ENCODE data around the gene INSC.

Gene INSC

GRCh38 chr11:15202626-15203025, 87.9 kb downstream of the INSC start:
- Histone ChIP-seq H3K27me3 (replicated peaks; ENCODE audit: control insufficient read depth, insufficient read depth, low read length) (peaks cover 20% of the 10 kb centered on the region), H3K9me3 (ENCODE audit: control insufficient read depth, low read length) (no peaks in the 10 kb centered on the region), H3K4me3 (ENCODE audit: low read length) (no peak overlapping the region), H3K36me3 (ENCODE audit: control insufficient read depth, insufficient read depth, low read length, severe bottlenecking) (no peaks in the 10 kb centered on the region), H3K9ac (ENCODE audit: low read length) (no peak overlapping the region), H3K4me1 (ENCODE audit: control insufficient read depth, insufficient read depth, low read length) (peaks cover 11% of the 10 kb centered on the region)
- no peak for DNase-seq (ENCODE audit: low read depth)

DNA sequence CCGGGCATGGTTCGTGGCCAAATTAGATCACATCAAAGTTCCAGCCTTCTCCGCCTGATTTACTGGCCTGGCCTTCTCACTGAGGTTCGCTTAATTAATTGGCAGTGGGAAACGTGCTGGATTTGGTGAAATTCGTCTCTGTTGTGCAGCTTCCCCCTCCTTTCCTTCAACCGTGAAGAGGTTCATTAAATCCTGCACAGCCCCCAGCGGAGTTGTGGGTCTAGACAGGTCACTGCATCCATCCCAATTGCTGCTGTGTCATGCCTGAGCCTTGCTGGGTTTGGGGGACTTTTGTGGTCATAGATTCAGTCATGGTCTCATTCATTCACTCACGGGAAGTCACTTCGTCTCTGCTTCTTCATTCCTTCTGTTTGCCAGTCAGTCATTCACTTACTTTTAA, 90.0 kb downstream of the INSC start:
- Histone ChIP-seq H3K9me3 (ENCODE audit: control insufficient read depth, low read length) (no peaks in the 10 kb centered on the region), H3K9ac (ENCODE audit: low read length) (no peak overlapping the region), H3K4me3 (ENCODE audit: low read length) (no peak overlapping the region), H3K27me3 (replicated peaks; ENCODE audit: control insufficient read depth, insufficient read depth, low read length) (peaks cover 25% of the 10 kb centered on the region), H3K4me1 (ENCODE audit: control insufficient read depth, insufficient read depth, low read length) (peaks cover 4% of the 10 kb centered on the region), H3K36me3 (ENCODE audit: control insufficient read depth, insufficient read depth, low read length, severe bottlenecking) (no peaks in the 10 kb centered on the region)
- DNase-seq (ENCODE audit: low read depth) = no peak

- H3K9me3 ChIP-seq (ENCODE audit: control insufficient read depth, low read length) = no peaks in the 10 kb centered on the region
- H3K4me1 ChIP-seq (ENCODE audit: control insufficient read depth, insufficient read depth, low read length) = no peaks in the 10 kb centered on the region
- H3K27me3 ChIP-seq (replicated peaks; ENCODE audit: control insufficient read depth, insufficient read depth, low read length) = peaks cover 25% of the 10 kb centered on the region
- H3K4me3 ChIP-seq (ENCODE audit: low read length) = no peak overlapping the region
- no peak overlapping the region for H3K9ac ChIP-seq (ENCODE audit: low read length)
- no peak for DNase-seq (ENCODE audit: low read depth)
- no peaks in the 10 kb centered on the region for H3K36me3 ChIP-seq (ENCODE audit: control insufficient read depth, insufficient read depth, low read length, severe bottlenecking)
Measured at GRCh38 chr11:15206791-15207190, 92.1 kb downstream of the INSC start.

GRCh38 chr11:15208378-15209222, 93.9 kb downstream of the INSC start:
- peaks cover 11% of the 10 kb centered on the region for H3K27me3 ChIP-seq (replicated peaks; ENCODE audit: control insufficient read depth, insufficient read depth, low read length)
- H3K4me1 ChIP-seq (ENCODE audit: control insufficient read depth, insufficient read depth, low read length) = no peaks in the 10 kb centered on the region
- no peaks in the 10 kb centered on the region for H3K9me3 ChIP-seq (ENCODE audit: control insufficient read depth, low read length)
- no peak overlapping the region for H3K9ac ChIP-seq (ENCODE audit: low read length)
- no peaks in the 10 kb centered on the region for H3K36me3 ChIP-seq (ENCODE audit: control insufficient read depth, insufficient read depth, low read length, severe bottlenecking)
- DNase-seq (ENCODE audit: low read depth) = peak; percentile 87
- no peak overlapping the region for H3K4me3 ChIP-seq (ENCODE audit: low read length)

DNA sequence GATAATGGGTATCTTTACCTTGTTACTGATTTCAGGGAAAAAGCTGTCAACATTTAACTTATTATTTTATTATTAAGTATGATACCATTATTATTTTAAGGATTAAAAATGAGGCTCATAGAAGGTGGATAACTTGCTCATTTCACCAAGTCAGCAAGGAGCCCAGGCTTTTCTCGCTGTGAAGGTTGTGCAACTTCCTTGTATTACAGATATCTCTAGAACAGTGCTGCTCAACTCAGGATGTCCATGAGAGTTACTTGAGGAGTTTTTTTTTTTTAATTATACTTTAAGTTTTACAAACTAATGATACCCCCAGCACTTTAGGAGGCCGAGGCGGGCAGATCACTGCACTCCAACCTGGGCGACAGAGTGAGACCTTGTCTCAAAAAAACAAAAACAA, 98.2 kb downstream of the INSC start:
- Histone ChIP-seq H3K4me1 (ENCODE audit: control insufficient read depth, insufficient read depth, low read length) (no peaks in the 10 kb centered on the region), H3K4me3 (ENCODE audit: low read length) (no peak overlapping the region), H3K36me3 (ENCODE audit: control insufficient read depth, insufficient read depth, low read length, severe bottlenecking) (no peaks in the 10 kb centered on the region), H3K9ac (ENCODE audit: low read length) (no peak overlapping the region), H3K9me3 (ENCODE audit: control insufficient read depth, low read length) (no peaks in the 10 kb centered on the region), H3K27me3 (replicated peaks; ENCODE audit: control insufficient read depth, insufficient read depth, low read length) (peaks cover 5% of the 10 kb centered on the region)
- no peak for DNase-seq (ENCODE audit: low read depth)

DNA sequence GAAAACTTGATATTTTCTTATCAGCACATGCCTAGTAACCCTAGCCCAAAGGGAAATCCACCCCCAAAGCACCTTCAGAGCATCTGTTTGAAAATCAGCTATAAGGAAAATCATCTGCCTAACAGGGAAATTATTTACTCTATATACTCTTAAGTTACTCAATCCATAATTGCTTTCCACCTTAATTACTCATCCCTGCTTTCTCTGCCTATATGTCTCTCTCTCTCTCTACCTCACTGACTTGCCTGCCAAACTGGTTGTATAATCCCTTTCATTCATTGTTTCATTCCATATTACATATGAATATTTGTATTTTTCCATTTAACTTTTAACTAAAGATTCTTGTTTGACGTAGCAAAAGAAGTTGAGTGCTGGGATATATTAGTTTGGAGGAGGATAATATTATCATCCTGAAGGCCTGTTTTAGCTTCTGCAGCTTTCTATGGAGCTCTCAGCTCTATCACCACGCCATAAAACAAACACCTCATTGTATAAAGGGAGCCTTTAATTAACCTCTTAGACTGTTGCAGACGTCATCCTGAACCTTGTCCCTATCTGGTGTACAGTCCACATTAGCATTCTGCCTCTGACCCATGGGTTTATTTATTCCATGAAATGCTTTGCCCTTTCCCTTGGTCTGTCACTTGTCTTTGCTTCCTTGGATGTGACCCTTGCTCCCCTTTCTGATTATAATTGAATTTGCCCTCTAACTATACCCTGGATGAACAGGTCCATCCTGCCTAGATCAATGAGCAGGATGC, 98.9 kb downstream of the INSC start:
- Histone ChIP-seq H3K4me3 (ENCODE audit: low read length) (no peak overlapping the region), H3K27me3 (replicated peaks; ENCODE audit: control insufficient read depth, insufficient read depth, low read length) (no peaks in the 10 kb centered on the region), H3K9me3 (ENCODE audit: control insufficient read depth, low read length) (no peaks in the 10 kb centered on the region), H3K9ac (ENCODE audit: low read length) (no peak overlapping the region), H3K36me3 (ENCODE audit: control insufficient read depth, insufficient read depth, low read length, severe bottlenecking) (no peaks in the 10 kb centered on the region), H3K4me1 (ENCODE audit: control insufficient read depth, insufficient read depth, low read length) (no peaks in the 10 kb centered on the region)
- DNase-seq (ENCODE audit: low read depth) = no peak

- Histone ChIP-seq H3K27me3 (replicated peaks; ENCODE audit: control insufficient read depth, insufficient read depth, low read length) (no peaks in the 10 kb centered on the region), H3K36me3 (ENCODE audit: control insufficient read depth, insufficient read depth, low read length, severe bottlenecking) (no peaks in the 10 kb centered on the region), H3K9ac (ENCODE audit: low read length) (no peak overlapping the region), H3K9me3 (ENCODE audit: control insufficient read depth, low read length) (no peaks in the 10 kb centered on the region), H3K4me3 (ENCODE audit: low read length) (no peak overlapping the region), H3K4me1 (ENCODE audit: control insufficient read depth, insufficient read depth, low read length) (no peaks in the 10 kb centered on the region)
- no peak for DNase-seq (ENCODE audit: low read depth)
Measured at GRCh38 chr11:15215005-15215404, 100.3 kb downstream of the INSC start.

DNA sequence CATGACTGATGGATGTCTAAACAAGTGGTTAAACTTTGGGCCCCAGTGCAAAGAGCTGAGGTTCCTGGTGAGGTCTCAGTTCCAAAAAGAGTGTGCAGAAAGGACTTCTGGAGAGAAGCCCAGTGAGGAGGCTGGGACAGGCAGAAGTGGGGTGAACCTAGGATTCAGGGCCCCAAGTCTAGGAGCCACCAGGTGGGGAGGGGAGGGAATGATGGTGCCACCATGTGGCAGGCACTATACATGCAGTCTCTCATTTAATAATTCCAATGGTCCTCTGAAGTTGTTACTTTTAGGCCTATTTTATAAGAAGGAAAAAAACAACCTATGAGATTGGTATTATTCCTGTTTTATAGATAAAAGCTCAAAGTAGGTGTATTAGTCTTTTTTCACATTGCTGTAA, 102.0 kb downstream of the INSC start:
- Histone ChIP-seq H3K9ac (ENCODE audit: low read length) (no peak overlapping the region), H3K9me3 (ENCODE audit: control insufficient read depth, low read length) (no peaks in the 10 kb centered on the region), H3K36me3 (ENCODE audit: control insufficient read depth, insufficient read depth, low read length, severe bottlenecking) (no peaks in the 10 kb centered on the region), H3K27me3 (replicated peaks; ENCODE audit: control insufficient read depth, insufficient read depth, low read length) (no peaks in the 10 kb centered on the region), H3K4me1 (ENCODE audit: control insufficient read depth, insufficient read depth, low read length) (no peaks in the 10 kb centered on the region), H3K4me3 (ENCODE audit: low read length) (no peak overlapping the region)
- no peak for DNase-seq (ENCODE audit: low read depth)

DNA sequence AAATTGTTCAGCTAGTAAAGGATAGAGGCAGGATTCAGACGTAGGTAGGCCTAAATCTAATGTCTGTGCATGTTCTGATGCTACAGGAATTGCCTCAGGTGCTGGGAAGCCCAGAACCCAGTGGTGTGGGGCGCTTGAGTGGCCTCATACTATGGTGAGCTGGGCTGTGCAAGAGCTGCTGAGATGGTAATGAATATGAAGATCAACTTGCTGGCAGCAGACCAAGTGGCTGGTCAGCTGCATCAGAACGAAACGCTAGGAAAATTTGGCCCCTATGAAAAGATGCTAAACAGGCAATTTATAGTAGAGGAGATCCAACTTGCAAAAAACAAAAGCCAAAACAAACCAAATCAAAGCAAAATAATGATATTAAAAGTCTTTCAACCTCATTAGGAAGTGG, 102.7 kb downstream of the INSC start:
- Histone ChIP-seq H3K4me1 (ENCODE audit: control insufficient read depth, insufficient read depth, low read length) (no peaks in the 10 kb centered on the region), H3K36me3 (ENCODE audit: control insufficient read depth, insufficient read depth, low read length, severe bottlenecking) (no peaks in the 10 kb centered on the region), H3K27me3 (replicated peaks; ENCODE audit: control insufficient read depth, insufficient read depth, low read length) (no peaks in the 10 kb centered on the region), H3K9me3 (ENCODE audit: control insufficient read depth, low read length) (no peaks in the 10 kb centered on the region), H3K9ac (ENCODE audit: low read length) (no peak overlapping the region), H3K4me3 (ENCODE audit: low read length) (no peak overlapping the region)
- DNase-seq (ENCODE audit: low read depth) = no peak

GRCh38 chr11:15222777-15223176, 108.1 kb downstream of the INSC start:
- H3K4me1 ChIP-seq (ENCODE audit: control insufficient read depth, insufficient read depth, low read length) = no peaks in the 10 kb centered on the region
- no peaks in the 10 kb centered on the region for H3K9me3 ChIP-seq (ENCODE audit: control insufficient read depth, low read length)
- no peaks in the 10 kb centered on the region for H3K27me3 ChIP-seq (replicated peaks; ENCODE audit: control insufficient read depth, insufficient read depth, low read length)
- no peak overlapping the region for H3K4me3 ChIP-seq (ENCODE audit: low read length)
- no peaks in the 10 kb centered on the region for H3K36me3 ChIP-seq (ENCODE audit: control insufficient read depth, insufficient read depth, low read length, severe bottlenecking)
- DNase-seq (ENCODE audit: low read depth) = no peak
- H3K9ac ChIP-seq (ENCODE audit: low read length) = no peak overlapping the region

DNA sequence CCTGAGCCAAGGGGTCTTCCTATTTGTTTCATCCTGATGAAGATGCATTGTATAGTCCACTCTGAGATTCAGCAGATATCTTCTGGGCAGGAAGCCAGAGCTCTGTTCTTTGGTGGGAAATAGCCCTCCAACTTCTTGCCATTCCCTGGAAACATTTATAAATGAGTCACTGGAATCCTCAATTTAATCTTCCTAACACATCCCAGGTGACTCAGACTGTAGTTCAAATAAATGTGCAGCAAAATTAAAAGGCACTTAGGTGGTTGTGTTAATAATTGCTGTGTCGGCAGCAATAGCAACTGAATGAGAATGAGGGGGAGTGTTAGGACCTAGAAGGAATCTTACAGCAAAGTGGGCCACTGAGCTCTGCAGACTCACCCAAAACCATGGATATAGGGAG, 108.6 kb downstream of the INSC start:
- peak; percentile 25 for DNase-seq (ENCODE audit: low read depth)
- H3K9me3 ChIP-seq (ENCODE audit: control insufficient read depth, low read length) = no peaks in the 10 kb centered on the region

More for the DNA sequence above, 108.6 kb downstream of the INSC start:
- no peaks in the 10 kb centered on the region for H3K36me3 ChIP-seq (ENCODE audit: control insufficient read depth, insufficient read depth, low read length, severe bottlenecking)
- no peaks in the 10 kb centered on the region for H3K27me3 ChIP-seq (replicated peaks; ENCODE audit: control insufficient read depth, insufficient read depth, low read length)
- no peak overlapping the region for H3K4me3 ChIP-seq (ENCODE audit: low read length)
- H3K9ac ChIP-seq (ENCODE audit: low read length) = no peak overlapping the region
- H3K4me1 ChIP-seq (ENCODE audit: control insufficient read depth, insufficient read depth, low read length) = no peaks in the 10 kb centered on the region
